ENCODE measurements around the gene TMEM165.

DNA sequence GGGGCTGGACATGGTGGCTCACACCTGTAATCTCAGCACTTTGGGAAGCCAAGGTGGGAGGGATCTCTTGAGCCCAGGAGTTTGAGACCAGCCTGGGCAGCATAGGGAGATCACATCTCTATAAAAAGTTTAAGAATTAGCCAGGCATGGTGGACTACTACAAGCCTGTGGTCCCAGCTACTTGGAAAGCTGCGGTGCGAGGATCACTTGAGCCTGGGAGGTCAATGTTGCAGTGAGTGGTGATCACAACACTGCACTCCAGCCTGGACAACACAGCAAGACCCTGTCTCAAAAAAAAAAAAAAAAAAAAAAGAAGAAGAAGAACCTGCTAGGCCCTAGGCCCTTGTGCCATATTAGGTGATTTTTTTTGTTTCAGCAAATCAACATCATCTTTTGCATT, 37.5 kb upstream of the TMEM165 start:
- TF ChIP-seq, protein P1, sequence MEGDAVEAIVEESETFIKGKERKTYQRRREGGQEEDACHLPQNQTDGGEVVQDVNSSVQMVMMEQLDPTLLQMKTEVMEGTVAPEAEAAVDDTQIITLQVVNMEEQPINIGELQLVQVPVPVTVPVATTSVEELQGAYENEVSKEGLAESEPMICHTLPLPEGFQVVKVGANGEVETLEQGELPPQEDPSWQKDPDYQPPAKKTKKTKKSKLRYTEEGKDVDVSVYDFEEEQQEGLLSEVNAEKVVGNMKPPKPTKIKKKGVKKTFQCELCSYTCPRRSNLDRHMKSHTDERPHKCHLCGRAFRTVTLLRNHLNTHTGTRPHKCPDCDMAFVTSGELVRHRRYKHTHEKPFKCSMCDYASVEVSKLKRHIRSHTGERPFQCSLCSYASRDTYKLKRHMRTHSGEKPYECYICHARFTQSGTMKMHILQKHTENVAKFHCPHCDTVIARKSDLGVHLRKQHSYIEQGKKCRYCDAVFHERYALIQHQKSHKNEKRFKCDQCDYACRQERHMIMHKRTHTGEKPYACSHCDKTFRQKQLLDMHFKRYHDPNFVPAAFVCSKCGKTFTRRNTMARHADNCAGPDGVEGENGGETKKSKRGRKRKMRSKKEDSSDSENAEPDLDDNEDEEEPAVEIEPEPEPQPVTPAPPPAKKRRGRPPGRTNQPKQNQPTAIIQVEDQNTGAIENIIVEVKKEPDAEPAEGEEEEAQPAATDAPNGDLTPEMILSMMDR (IDR thresholded peaks at IDR 0.05) = no peak
- TF ChIP-seq POLR2AphosphoS5 (IDR thresholded peaks at IDR 0.05) = no peak
